Coronary artery (tissue), 2 donors: ENCODE results near the gene GRK1.

Experiments used
- DNase-seq: peaks from one replicate; pipeline ENCODE4 v3.0.0-alpha.2; 2017; ENCODE audit warnings: low spot score
- H3K27ac ChIP-seq, 2 donors: fragments of 200-600 bp; sonication (generic); one replicate each; pipeline ENCODE4 v1.5.1; 2016 to 2019
- H3K4me3 ChIP-seq: fragments of 200-600 bp; sonication (generic); 2 replicates; pipeline ENCODE4 v1.5.1; 2016; ENCODE audit warnings: mild to moderate bottlenecking, moderate library complexity
- TF ChIP-seq, protein P1 (sequence below): fragments of 200-600 bp; sonication (generic); IDR thresholded peaks from one replicate; pipeline ENCODE4 v1.5.1; 2019; ENCODE audit warnings: antibody characterized with exemption

The GRK1 gene

DNA sequence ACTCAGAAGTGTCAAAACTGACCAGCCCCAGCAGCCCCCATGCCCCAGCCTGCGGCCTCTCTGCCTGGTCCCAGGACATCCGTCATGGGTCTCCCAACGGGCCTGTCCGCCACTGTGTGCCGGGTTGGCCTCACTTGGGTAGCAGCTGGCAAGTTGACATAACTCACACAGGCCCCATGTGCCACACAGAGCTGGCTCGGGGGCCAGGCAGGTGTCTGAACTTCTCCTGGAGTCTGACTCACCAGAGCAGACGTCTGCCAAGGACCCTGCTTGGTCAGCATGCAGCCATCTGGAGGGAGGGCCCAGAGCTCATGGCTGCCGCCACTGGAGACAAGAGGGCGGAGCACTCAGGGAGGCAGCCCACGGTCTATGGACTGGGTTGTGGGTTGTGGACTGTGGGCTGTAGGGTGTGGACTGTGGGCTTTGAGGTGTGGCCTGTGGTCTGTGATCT, 60.0 kb downstream of the GRK1 start:
- H3K4me3 ChIP-seq, result no peak overlapping the region
- no peak for DNase-seq
- TF ChIP-seq, protein P1, sequence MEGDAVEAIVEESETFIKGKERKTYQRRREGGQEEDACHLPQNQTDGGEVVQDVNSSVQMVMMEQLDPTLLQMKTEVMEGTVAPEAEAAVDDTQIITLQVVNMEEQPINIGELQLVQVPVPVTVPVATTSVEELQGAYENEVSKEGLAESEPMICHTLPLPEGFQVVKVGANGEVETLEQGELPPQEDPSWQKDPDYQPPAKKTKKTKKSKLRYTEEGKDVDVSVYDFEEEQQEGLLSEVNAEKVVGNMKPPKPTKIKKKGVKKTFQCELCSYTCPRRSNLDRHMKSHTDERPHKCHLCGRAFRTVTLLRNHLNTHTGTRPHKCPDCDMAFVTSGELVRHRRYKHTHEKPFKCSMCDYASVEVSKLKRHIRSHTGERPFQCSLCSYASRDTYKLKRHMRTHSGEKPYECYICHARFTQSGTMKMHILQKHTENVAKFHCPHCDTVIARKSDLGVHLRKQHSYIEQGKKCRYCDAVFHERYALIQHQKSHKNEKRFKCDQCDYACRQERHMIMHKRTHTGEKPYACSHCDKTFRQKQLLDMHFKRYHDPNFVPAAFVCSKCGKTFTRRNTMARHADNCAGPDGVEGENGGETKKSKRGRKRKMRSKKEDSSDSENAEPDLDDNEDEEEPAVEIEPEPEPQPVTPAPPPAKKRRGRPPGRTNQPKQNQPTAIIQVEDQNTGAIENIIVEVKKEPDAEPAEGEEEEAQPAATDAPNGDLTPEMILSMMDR, result no peak
- H3K27ac ChIP-seq, result no peak overlapping the region

DNA sequence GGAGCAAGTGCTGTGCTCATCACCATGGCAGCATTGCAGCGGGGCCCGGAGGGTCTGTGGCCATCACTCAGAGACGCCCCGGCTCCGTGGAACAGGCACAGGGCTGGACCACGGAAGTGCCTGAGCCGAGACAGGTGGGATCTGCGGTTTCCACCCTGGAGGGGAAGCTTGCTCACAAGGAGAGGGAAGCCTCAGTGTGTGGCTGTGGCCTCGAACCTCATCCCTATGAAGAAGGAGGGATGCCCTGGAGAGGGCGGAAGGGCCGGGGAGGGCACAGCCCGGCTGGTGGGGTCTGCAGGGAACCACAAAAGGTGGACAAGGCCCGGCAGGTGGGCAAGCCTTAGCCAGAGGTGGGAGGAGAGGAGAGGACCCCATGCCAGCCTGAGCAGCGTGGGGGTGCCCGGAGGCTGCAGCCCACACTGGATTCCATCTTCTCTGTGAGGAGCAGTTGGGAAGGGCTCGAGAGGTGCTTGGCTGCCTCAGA, 61.6 kb downstream of the GRK1 start:
- Histone ChIP-seq H3K4me3 (no peak overlapping the region), H3K27ac (no peak overlapping the region)
- TF ChIP-seq, protein P1, result no peak
- no peak for DNase-seq

DNA sequence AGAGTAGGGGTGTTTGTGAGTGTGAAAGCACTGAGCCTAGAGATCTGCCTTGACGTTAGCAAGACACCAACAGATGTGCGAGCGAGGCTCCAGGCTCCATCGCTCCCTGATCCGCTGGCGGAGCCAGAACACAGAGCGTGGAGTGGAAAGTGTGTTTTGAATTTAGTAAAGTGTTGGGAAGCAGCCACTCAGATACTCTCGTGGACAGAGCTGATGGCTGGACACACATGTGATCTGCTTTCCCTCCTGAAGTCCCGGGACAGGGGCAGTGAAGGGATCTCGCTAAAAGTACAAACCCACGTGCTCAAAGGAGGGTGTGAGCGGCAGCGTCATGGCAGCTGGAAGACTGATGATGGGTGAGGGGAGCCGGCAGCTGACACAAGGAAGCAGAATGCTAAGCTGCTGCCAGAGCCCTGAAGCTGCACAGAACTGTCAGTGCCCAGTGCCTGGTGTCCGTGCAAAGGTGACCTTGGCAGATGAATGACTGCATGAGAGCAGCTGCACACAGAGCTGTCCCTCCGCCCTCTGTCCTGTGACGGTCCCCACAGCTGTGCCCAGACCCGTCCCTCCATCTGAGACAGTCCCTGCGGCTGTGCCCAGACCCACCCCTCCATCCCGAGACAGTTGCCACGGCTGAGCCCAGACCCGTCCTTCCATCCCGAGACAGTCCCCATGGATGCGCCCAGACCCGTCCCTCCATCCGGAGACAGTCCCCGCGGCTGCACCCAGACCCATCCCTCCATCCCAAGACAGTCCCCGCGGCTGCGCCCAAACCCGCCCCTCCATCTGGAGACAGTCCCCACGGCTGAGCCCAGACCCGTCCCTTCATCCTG, 62.4 kb downstream of the GRK1 start:
- H3K27ac ChIP-seq, result no peak overlapping the region
- DNase-seq, result no peak
- H3K4me3 ChIP-seq, result no peak overlapping the region
- TF ChIP-seq, protein P1, result no peak

DNA sequence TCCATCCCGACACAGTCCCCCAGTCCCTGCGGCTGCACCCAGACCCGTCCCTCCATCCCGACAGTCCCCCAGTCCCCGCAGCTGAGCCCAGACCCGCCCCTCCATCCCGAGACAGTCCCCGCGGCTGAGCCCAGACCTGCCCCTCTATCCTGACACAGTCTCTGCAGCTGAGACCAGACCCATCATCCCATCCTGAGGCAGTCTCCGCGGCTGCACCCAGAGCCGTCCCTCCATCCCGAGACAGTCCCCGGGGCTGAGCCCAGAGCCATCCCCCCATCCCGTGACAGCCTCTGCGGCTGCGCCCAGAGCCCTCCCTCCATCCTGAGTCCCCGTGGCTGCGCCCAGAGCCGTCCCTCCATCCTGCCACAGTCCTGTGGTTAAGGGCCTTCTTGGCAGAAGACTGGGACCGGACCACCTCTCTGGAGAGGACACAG, 63.3 kb downstream of the GRK1 start:
- TF ChIP-seq, protein P1, result no peak
- no peak for DNase-seq
- no peak overlapping the region for H3K4me3 ChIP-seq
- H3K27ac ChIP-seq, result no peak overlapping the region

DNA sequence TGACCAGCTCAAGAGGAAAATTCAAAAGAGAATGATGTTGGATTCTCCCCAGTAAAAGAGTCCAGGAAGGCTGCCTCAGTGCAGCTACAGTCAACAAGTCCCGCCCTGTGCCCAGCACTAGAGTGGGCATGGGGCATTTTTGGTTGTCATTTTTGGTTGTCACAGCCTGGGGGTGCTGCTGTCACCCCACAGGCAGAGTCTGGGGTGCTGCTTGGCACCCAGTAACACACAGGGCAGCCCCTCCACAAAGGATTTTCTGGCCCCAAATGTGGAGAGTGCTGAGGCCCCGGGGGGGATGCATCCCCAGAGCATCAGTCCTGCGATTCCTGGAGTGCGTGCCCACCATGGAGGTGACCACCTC, 63.8 kb downstream of the GRK1 start:
- TF ChIP-seq, protein P1, result no peak
- Histone ChIP-seq H3K4me3 (no peak overlapping the region), H3K27ac (no peak overlapping the region)
- DNase-seq, result no peak

DNA sequence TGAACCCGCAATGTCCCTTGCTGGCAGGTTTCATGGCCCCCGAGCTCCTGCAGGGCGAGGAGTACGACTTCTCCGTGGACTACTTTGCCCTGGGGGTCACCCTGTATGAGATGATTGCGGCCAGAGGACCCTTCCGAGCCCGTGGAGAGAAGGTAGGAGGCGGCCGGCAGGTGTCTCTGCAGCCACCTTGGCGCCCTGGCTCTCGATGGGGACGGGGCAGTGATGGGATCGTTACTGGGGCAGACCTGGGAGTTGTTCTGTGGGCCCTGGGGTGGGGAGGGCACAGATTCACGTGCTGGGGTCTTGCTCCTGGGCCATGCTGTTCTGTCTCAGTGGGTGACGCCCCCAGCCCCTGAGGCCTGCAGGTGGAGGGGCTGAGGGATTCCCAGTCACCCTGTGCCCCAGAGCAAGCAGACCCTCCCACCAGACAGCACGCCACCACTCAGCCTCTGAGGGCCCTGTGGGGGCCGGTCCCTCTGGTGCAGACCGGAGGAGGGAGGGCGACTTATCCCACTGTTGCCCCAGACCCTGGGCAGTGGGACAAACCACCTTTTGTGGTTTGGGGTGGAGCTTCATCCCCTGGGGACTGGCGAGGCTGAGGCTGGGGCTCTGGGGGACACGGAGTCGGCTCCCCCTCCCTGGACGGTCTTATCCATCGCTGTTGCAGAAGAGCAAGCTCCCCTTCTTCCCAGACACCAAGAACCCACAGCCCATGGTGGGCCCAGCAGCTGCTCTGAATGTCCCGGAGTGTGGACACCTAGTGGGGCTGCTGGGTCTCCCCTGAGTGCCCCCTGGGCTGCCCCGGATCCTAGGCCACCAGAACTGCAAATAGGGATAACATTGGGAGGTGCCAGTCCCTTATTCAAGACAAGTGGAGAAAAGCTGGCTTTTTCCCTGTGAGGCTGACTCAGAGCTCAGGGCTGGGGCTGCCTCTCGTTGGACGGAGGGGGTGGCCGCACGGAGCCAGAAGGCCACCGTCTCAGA, 64.5 kb downstream of the GRK1 start:
- Histone ChIP-seq H3K27ac (no peak overlapping the region), H3K4me3 (no peak overlapping the region)
- no peak for DNase-seq
- TF ChIP-seq, protein P1, result no peak
